NCI-H2196 treated with DMSO at 0.1 percent for 48 hours (cell line): ENCODE measurements around the gene NDUFA3.
A peak's percentile ranks its signal among the peaks of the same experiment; 100 is the strongest.

Experiments used
- DNase-seq: peaks from one replicate; lab custom pipeline; 2025; ENCODE audit not compliant: unreplicated experiment; lab: John Stamatoyannopoulos, UW

The NDUFA3 gene

DNA sequence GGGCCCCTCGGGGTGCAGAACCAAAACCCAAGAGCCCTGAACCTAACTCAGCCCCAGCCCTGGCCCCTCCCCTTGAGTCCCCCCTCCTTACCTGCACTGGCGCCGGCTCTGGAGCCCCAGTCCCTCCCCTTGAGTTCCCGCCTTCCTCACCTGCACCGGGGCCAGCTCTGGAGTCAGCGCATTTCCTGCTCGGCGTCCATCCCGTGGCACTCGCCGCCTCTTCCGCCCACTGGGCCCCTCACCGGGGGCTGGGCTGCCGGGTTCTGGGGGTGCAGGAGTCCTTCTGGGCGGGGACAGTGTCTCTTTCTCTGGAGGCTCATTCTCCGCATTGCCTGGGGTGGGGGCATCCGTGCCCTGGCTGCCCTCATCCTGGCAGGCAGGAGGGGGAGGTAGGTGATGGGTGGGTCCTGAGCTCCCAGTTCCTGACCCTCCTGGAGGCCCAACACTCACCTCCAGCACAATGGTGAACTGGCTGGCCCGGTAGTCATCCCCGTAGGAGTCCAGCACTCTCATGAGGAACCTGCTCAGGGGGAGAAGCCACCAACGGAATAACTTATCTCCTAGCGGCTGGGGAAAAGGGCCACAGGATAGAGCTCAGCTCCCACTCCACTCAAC lies 5.3 kb downstream of the NDUFA3 start:
- no peak for DNase-seq

- no peak for DNase-seq
Measured at GRCh38 chr19:54108496-54108895, 5.8 kb downstream of the NDUFA3 start.

DNA sequence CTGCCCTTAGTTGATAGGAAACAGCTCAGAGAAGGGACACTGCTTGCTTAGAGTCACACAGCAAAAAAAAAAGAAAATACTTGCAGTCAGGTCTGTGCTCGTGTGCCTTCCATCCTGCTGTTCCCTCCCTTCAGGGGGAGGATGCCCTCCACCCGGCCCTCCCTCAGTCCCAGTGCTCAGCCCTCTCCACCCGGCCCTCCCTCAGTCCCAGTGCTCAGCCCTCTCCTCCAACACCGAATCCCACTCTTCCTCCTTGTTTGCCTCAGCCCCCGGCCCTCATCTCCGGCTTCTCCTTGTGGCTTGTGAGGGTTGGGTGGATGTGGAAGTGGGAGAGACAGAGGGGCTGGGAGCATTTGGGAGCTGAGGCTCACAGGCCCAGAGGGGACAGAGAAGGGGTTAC lies 7.0 kb downstream of the NDUFA3 start:
- no peak for DNase-seq

DNA sequence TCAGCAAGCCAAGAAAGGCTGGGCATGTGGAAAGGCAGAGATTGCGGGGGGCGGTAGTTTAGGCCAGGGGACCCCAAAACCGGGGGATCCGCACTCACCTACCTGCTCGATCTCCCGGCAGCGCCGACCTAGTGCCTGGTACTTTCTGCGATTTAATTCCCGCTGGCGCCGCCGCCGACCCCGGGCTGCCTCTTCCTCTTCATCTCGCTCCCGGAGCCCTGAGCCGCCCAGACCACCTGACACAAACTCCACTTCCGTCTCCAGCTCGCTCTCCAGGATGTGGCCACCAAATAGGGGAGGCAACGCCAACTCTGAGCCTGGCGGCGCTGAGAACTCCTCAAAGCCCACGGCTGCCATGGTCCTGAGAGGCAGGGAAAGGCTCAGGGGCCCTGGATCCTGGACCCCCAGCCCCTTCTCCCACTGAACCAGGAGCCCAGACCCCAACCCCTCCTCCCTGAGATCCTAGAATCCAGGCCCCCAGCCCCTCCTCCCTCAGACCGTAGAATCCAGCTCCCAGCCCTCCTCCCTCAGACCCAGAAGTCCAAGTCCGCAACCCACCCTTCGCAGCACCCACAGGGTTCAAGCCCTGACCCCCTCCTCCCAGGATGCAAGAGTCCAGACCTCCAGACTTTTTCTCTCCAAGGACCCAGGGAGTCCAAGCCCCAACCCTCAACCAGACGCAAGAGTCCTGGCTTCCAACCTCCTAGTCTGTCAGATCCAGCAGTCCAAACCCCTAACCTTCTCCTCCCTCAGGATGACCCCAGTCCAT lies 11.9 kb downstream of the NDUFA3 start:
- DNase-seq, result peak; percentile 10

GRCh38 chr19:54115109-54116063 lies 12.7 kb downstream of the NDUFA3 start, which contains the start of the genes PRPF31 and TFPT:
TSS of gene PRPF31 (plus strand) at chr19:54115754. CDS start at chr19:54118279, 2,525 bp downstream.
TSS of gene TFPT (minus strand) at chr19:54115657. CDS start at chr19:54115269, 388 bp downstream.
- peak; percentile 93 for DNase-seq

- DNase-seq, result no peak
Measured at GRCh38 chr19:54121259-54121658, 18.6 kb downstream of the NDUFA3 start.

GRCh38 chr19:54123682-54124081 lies 21.0 kb downstream of the NDUFA3 start:
- no peak for DNase-seq

GRCh38 chr19:54124393-54124792 lies 21.7 kb downstream of the NDUFA3 start:
- DNase-seq, result no peak

- no peak for DNase-seq
Measured at GRCh38 chr19:54125713-54126112, 23.1 kb downstream of the NDUFA3 start.

GRCh38 chr19:54127688-54128440 lies 25.2 kb downstream of the NDUFA3 start:
- DNase-seq, result no peak

GRCh38 chr19:54128441-54128725 lies 25.7 kb downstream of the NDUFA3 start:
- no peak for DNase-seq

- DNase-seq, result no peak
Measured at GRCh38 chr19:54128796-54129616, 26.4 kb downstream of the NDUFA3 start.

GRCh38 chr19:54129617-54129996 lies 27.0 kb downstream of the NDUFA3 start:
- DNase-seq, result no peak

GRCh38 chr19:54133312-54133956 lies 30.8 kb downstream of the NDUFA3 start:
- DNase-seq, result peak; percentile 63

- DNase-seq, result no peak
Measured at GRCh38 chr19:54133957-54134590, 31.4 kb downstream of the NDUFA3 start.

DNA sequence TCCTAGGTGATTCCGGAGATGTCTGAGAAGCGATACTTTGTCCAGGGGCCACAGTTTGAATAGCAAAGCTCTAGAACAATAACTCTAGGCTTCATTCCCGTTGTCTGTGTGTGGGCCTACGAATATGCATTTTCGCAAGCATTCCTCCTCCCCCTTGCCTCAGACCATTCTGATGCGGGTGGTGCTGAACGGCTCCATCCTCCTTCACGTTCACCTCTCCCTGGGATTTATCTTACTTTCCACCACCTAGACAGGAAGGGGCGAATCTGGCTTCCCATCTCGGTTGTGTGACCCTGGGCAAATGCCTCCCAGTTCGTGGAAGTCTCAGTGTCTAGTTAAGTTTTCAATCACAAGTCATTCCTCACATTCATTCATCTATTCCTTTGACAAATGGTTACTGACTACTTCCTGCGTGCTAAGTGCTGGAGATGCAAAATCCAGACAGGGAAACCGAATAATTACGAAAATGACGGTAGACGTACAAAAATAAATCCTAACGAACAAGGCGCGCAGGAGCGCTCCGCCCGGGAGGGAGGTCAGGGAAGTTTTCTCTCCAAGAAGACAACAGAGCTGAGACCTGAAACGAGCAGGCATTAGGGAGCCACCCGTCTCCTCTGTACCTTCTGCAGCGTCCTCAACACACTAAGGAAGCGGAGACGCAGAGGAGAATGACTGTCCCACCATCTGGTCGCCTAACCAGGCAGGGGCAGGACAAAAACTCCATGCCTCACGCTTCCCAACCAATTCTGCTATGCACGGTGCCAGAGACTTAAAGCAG lies 33.6 kb downstream of the NDUFA3 start:
- no peak for DNase-seq

- peak; percentile 100 for DNase-seq
Measured at GRCh38 chr19:54136864-54137698, 34.4 kb downstream of the NDUFA3 start.
